Body of pancreas (tissue), 4 donors: ENCODE results near the gene UGT1A4. TPM values are rescaled to one million over a fixed set of nuclear protein-coding genes. Genes with fewer than 3 reads are reported as not detected.
"Not testable (repeated sequence)": the region's sequence is repeated elsewhere in the genome, so short reads cannot be mapped to it uniquely, and the experiment has no call there.

Experiments used
- ATAC-seq: fragments of 150-250 bp; one replicate; pipeline ENCODE4 v1.9.1; 2016
- DNase-seq, 4 donors: peaks; one replicate each; pipeline ENCODE4 v3.0.0-alpha.2; 2019
- H3K27ac ChIP-seq, 4 donors: fragments of 200-600 bp; sonication (generic); 1 replicate in 3 of 4; 2 replicates in 1 of 4; pipeline versions ENCODE4 v1.5.1 to v1.6.1; 2016 to 2019; ENCODE audit warnings: mild to moderate bottlenecking in 1 of 4, mixed read lengths in 1 of 4, moderate library complexity in 1 of 4
- H3K27me3 ChIP-seq, 2 donors: fragments of 200-600 bp; sonication (generic); one replicate each; pipeline ENCODE4 v1.6.0; 2016; ENCODE audit warnings: mild to moderate bottlenecking in 1 of 2
- H3K36me3 ChIP-seq, 2 donors: fragments of 200-600 bp; sonication (generic); replicated peaks in 1 of 2; 2 replicates each; pipeline ENCODE4 v1.5.1; 2016; ENCODE audit warnings: low read depth in 2 of 2; ENCODE audit not compliant: insufficient read depth in 1 of 2
- H3K4me1 ChIP-seq: fragments of 200-600 bp; sonication (generic); one replicate; pipeline ENCODE4 v1.6.0; 2016
- H3K4me3 ChIP-seq, 2 donors: fragments of 200-600 bp; sonication (generic); 1 replicate in 1 of 2; 2 replicates in 1 of 2; pipeline ENCODE4 v1.5.1; 2016 to 2019
- H3K9me3 ChIP-seq, 3 donors: fragments of 200-600 bp; sonication (generic); 1 replicate in 2 of 3; 2 replicates in 1 of 3; pipeline ENCODE4 v1.5.1; 2016
- CTCF ChIP-seq, 7 experiments: fragments of 450-650 bp in 4 of 7; fragments of 200-600 bp in 3 of 7; sonication (generic) in 3 of 7; IDR thresholded peaks; one replicate each; pipeline ENCODE4 v1.5.1; 2016 to 2019; ENCODE audit warnings: antibody characterized with exemption in 7 of 7
- POLR2A ChIP-seq, 3 donors: fragments of 450-650 bp; IDR thresholded peaks; one replicate each; pipeline ENCODE4 v1.6.1; 2016; ENCODE audit warnings: antibody characterized with exemption in 3 of 3, mild to moderate bottlenecking in 2 of 3
- WGBS, 2 donors: methylation state at CpG; one replicate each; pipeline ENCODE4 v1.1.5; 2017; 5-methylcytosine and 5-hydroxymethylcytosine counted together
- intact Hi-C: fragments of 100-400 bp; cut with DNase I; formaldehyde crosslinking; loops from one replicate; pipeline ENCODE4 v1.15.1; 2023
- total RNA-seq, 2 donors: library from RNA; depleted of rRNA; stranded (reverse); fragments of >200 nt; gene quantifications; one replicate each; pipeline ENCODE4 v1.1.0, GENCODE V29; 2016

The UGT1A4 gene
- total RNA-seq, 2 donors from 2014 or later = 3.3 TPM; not detected in 1

GRCh38 chr2:233711312-233712008, 7.1 kb upstream of the UGT1A4 start:
- Histone ChIP-seq H3K36me3 (no peaks in the 10 kb centered on the region), H3K9me3 (no peaks in the 10 kb centered on the region), H3K27ac (no peak overlapping the region), H3K27me3 (no peaks in the 10 kb centered on the region), H3K4me3 (no peak overlapping the region), H3K4me1 (peaks cover 5% of the 10 kb centered on the region)
- ATAC-seq = peak; percentile 89
- intact Hi-C loops = no loop called here
- TF ChIP-seq POLR2A (IDR thresholded peaks at IDR 0.05) (no peak), CTCF (IDR thresholded peaks at IDR 0.05) (peak; percentile 73 to 92 (median 79))
- DNase-seq = peak; percentile 81 to 89 (median 84)
- WGBS, 2 donors = 26 to 27% methylated on average over 11 of the region's 11 CpGs

- 53 to 61% methylated on average over 14 of the region's 14 CpGs for WGBS, 2 donors
- TF ChIP-seq CTCF (IDR thresholded peaks at IDR 0.05) = no peak
- TF ChIP-seq POLR2A (IDR thresholded peaks at IDR 0.05) = no peak
- no peak within 1 kb of the TSS for H3K27ac ChIP-seq
- ATAC-seq (no peak), DNase-seq (no peak)
- H3K27me3 ChIP-seq = no peaks in the 10 kb centered on the region
- H3K36me3 ChIP-seq = no peaks in the 10 kb centered on the region
- no peak within 1 kb of the TSS for H3K4me3 ChIP-seq
- intact Hi-C loops = no loop called here
- no peaks in the 10 kb centered on the region for H3K4me1 ChIP-seq
- no peaks in the 10 kb centered on the region for H3K9me3 ChIP-seq
Measured at GRCh38 chr2:233712611-233713261, 5.8 kb upstream of the UGT1A4 start, which contains the start of gene UGT1A5. Gene UGT1A5 (plus strand): TSS chr2:233712907. CDS start chr2:233712992, 85 bp downstream.

DNA sequence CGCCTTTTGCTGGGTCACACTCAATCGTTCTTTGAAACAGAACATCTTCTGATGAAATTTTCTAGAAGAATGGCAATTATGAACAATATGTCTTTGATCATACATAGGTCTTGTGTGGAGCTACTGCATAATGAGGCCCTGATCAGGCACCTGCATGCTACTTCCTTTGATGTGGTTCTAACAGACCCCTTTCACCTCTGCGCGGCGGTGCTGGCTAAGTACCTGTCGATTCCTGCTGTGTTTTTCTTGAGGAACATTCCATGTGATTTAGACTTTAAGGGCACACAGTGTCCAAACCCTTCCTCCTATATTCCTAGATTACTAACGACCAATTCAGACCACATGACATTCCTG, 5.3 kb upstream of the UGT1A4 start:
- Histone ChIP-seq H3K9me3 (no peaks in the 10 kb centered on the region), H3K27me3 (no peaks in the 10 kb centered on the region), H3K4me3 (no peak overlapping the region), H3K4me1 (no peaks in the 10 kb centered on the region), H3K36me3 (no peaks in the 10 kb centered on the region), H3K27ac (no peak overlapping the region)
- 50 to 67% methylated on average over 7 of the region's 7 CpGs for WGBS, 2 donors
- intact Hi-C loops = no loop called here
- no peak for ATAC-seq
- no peak for DNase-seq
- no peak for TF ChIP-seq POLR2A (IDR thresholded peaks at IDR 0.05)

DNA sequence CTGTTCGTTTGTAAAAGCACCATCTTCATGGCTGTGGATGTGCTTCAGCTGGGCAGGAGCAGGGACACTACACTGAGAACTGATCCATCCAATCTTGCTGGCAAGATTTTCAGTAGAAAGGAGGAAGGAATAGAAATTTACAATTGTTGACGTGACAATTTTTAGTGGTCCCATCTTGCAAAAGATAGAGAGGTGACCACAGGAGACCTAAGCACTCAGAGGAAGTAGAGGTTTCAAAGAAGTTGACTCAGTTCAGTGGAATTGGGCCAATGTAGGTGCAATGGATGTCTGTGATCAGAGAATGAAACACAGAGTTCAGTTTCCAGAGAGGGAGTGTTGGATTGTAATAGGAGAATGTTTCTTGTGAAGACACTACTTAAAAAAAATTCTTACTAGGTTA, 4.4 kb upstream of the UGT1A4 start:
- Histone ChIP-seq H3K4me3 (no peak overlapping the region), H3K27ac (no peak overlapping the region), H3K9me3 (no peaks in the 10 kb centered on the region), H3K4me1 (no peaks in the 10 kb centered on the region), H3K36me3 (no peaks in the 10 kb centered on the region), H3K27me3 (no peaks in the 10 kb centered on the region)
- WGBS, 2 donors = 49 to 57% methylated on average over 2 of the region's 2 CpGs
- intact Hi-C loops = no loop called here
- no peak for ATAC-seq
- no peak for TF ChIP-seq CTCF (IDR thresholded peaks at IDR 0.05)
- TF ChIP-seq POLR2A (IDR thresholded peaks at IDR 0.05) = no peak
- no peak for DNase-seq

DNA sequence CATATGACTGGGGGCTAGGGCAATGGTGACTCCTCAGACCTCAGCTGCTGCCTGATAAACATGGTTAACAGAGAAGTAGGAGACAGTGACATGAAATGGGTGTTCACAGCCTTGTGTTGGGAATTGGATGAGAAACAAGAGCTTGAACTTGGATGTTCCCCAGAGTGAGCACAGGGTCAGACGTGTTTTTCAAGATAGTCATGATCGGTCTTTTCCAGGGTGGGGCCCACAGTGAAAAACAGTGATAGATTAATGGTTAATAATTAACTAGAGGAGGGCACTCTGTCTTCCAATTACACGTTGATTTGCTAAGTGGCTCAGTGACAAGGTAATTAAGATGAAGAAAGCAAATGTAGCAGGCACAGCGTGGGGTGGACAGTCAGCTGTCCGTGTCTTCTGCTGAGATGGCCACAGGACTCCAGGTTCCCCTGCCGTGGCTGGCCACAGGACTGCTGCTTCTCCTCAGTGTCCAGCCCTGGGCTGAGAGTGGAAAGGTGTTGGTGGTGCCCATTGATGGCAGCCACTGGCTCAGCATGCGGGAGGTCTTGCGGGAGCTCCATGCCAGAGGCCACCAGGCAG, 10.3 kb downstream of the UGT1A4 start, which contains the start of gene UGT1A3:
TSS of gene UGT1A3 (plus strand) at position 320 of the 579 bp plus-strand sequence. CDS start at position 405, 85 bp downstream.
- no peak for TF ChIP-seq CTCF (IDR thresholded peaks at IDR 0.05)
- TF ChIP-seq POLR2A (IDR thresholded peaks at IDR 0.05) = no peak
- Histone ChIP-seq H3K36me3 (no peaks in the 10 kb centered on the region), H3K4me3 (no peak within 1 kb of the TSS), H3K27ac (no peak within 1 kb of the TSS), H3K4me1 (no peaks in the 10 kb centered on the region), H3K9me3 (no peaks in the 10 kb centered on the region), H3K27me3 (no peaks in the 10 kb centered on the region)
- intact Hi-C loops = no loop called here
- 57 to 63% methylated on average over 8 of the region's 8 CpGs for WGBS, 2 donors
- no peak for DNase-seq
- ATAC-seq = no peak

GRCh38 chr2:233736868-233737653, 18.5 kb downstream of the UGT1A4 start:
- H3K9me3 ChIP-seq, intact Hi-C loops, H3K27me3 ChIP-seq, H3K4me3 ChIP-seq, DNase-seq, H3K27ac ChIP-seq, ATAC-seq, H3K4me1 ChIP-seq, H3K36me3 ChIP-seq: not testable (repeated sequence)
- 70 to 77% methylated on average over 10 to 14 of the region's 14 CpGs for WGBS, 2 donors
